ENCODE data around the gene CCT6A. TPM values are rescaled to one million over a fixed set of nuclear protein-coding genes. Genes with fewer than 3 reads are reported as not detected.

Gene CCT6A
- total and polyA plus RNA-seq, 9 of the 15 experiments (the other 6 are each of a cell fraction or from before 2014, with no cell fraction given) = 244 to 708 (median 387) TPM

DNA sequence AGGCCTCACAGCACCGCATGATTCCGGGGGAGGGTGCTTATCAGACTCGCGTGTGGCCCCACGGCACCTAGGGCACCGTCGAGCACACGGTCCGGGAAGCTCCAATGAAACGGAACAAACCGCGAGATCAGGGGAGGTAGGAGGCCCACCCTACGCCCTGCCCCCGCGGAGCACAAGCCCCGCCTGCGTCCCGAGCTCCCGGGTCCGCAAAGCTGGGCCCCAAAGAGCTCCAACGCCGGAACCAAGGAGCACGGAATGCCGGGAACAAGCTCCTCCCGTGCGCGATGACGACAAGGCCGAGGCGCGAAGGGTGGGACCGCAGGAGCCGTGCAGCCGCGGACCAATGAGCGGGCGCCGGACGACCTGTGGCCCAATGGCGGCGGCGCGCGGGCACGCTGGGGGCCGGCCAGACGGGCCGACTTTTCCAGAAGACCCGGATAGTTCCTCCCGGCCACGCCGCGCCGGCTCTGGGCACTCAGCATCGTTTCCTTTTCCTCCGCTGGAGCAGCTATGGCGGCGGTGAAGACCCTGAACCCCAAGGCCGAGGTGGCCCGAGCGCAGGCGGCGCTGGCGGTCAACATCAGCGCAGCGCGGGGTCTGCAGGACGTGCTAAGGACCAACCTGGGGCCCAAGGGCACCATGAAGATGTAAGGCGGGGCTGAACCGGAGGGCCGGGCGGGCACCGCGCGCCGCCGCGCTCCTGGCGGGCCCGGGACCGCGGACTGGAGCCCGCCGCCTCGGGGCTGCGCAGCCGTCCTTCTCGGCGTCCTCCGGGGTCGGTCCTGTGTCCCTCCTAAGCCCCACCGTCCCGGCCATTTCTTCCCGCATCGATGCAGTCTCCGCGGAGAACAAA lies at the start of gene CCT6A, which contains the start of gene PSPH (continued):
- TF ChIP-seq ZNF740 (CRISPR knock-in tag; IDR thresholded peaks at IDR 0.05) (no peak), ZNF740 (tag; IDR thresholded peaks at IDR 0.05) (no peak), RBM39 (optimal IDR thresholded peaks at IDR 0.05; ENCODE audit: low read depth, low read length) (no peak), RAD51 (IDR thresholded peaks at IDR 0.05; ENCODE audit: borderline replicate concordance, low read depth) (no peak), ZNF551 (CRISPR knock-in tag; IDR thresholded peaks at IDR 0.05) (no peak), PRPF4 (IDR thresholded peaks at IDR 0.05; ENCODE audit: insufficient read depth, low read depth, low read length, poor library complexity, severe bottlenecking) (no peak), SRSF7 (optimal IDR thresholded peaks at IDR 0.05; ENCODE audit: low read depth, low read length) (no peak), HNRNPK (IDR thresholded peaks at IDR 0.05; ENCODE audit: low read depth, low read length, poor library complexity, severe bottlenecking) (no peak), BRD4 (IDR thresholded peaks at IDR 0.05) (no peak; the same call in 1 of the 2 replicates), ZNF282 (CRISPR knock-in tag; IDR thresholded peaks at IDR 0.05) (no peak), ZNF124 (CRISPR knock-in tag; IDR thresholded peaks at IDR 0.05) (no peak), U2AF2 (optimal IDR thresholded peaks at IDR 0.05; ENCODE audit: low read depth, low read length) (no peak), JUNB (CRISPR knock-in tag; conservative IDR thresholded peaks at IDR 0.05) (no peak), GABPB1 (CRISPR knock-in tag; IDR thresholded peaks at IDR 0.05) (peak; percentile 56; the same call in 1 of the 2 replicates), PML (IDR thresholded peaks at IDR 0.05; ENCODE audit: low read length) (no peak), ZNF445 (CRISPR knock-in tag; IDR thresholded peaks at IDR 0.05; ENCODE audit: low read depth) (no peak), ZNF431 (CRISPR knock-in tag; IDR thresholded peaks at IDR 0.05) (no peak), MYBL2 (IDR thresholded peaks at IDR 0.05; ENCODE audit: low read depth) (no peak), MYBL2 (CRISPR knock-in tag; IDR thresholded peaks at IDR 0.05; ENCODE audit: borderline replicate concordance) (no peak), TAF1 (IDR thresholded peaks at IDR 0.05; ENCODE audit: control insufficient read depth, extremely low read depth, insufficient read depth, low read length, severe bottlenecking) (peak; percentile 75)
- TF ChIP-seq, protein P1, sequence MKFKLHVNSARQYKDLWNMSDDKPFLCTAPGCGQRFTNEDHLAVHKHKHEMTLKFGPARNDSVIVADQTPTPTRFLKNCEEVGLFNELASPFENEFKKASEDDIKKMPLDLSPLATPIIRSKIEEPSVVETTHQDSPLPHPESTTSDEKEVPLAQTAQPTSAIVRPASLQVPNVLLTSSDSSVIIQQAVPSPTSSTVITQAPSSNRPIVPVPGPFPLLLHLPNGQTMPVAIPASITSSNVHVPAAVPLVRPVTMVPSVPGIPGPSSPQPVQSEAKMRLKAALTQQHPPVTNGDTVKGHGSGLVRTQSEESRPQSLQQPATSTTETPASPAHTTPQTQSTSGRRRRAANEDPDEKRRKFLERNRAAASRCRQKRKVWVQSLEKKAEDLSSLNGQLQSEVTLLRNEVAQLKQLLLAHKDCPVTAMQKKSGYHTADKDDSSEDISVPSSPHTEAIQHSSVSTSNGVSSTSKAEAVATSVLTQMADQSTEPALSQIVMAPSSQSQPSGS (CRISPR knock-in tag; IDR thresholded peaks at IDR 0.05) = no peak
